Amygdala (tissue), 56 donors: Measurements from ENCODE around the gene GCN1.
"Not testable (repeated sequence)": the region's sequence is repeated elsewhere in the genome, so short reads cannot be mapped to it uniquely, and the experiment has no call there.

ENCODE experiments used
- DNase-seq, 56 donors: peaks; one replicate each; lab custom pipeline; 2025; lab: John Stamatoyannopoulos, UW

GCN1 gene

GRCh38 chr12:120215766-120216735, 21.5 kb upstream of the GCN1 start:
- DNase-seq = no peak

GRCh38 chr12:120215357-120215735, 20.8 kb upstream of the GCN1 start:
- DNase-seq = no peak

DNA sequence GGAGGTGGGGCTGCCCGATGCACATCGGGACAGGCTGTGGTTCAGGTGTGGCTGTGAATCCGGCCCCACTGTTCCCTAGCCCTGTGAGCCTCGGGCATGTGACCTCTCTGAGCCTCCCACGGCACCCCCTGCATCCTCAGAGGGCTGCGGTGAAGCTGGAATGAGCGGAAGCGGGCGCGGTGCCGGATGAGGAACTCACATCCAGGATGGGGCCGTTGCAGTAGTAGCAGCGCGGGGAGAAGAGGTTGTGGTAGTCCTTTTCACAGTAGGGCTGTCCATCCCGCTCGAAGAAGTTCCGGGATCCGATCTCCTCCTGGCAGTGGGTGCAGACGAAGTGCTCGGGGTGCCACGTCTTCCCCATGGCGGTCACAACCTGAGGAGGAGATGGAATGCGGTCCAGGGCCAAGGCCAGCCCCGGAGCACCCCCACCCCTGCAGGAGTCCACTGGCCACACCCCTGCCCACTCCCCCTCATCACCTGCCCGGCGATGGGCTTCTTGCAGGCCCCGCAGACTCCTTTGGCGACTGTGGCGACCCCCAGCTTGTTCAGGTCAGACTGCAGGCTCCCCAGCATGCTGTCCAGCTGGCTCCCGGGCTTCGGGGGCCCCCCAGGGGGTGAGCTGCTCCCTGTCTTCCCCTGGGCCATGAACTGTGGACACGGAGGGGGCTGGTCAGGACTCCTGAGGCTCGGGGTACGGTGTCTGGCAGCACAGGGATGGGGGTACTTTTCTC, 20.3 kb upstream of the GCN1 start:
- no peak for DNase-seq

GRCh38 chr12:120213758-120214157, 19.2 kb upstream of the GCN1 start:
- DNase-seq = no peak

DNA sequence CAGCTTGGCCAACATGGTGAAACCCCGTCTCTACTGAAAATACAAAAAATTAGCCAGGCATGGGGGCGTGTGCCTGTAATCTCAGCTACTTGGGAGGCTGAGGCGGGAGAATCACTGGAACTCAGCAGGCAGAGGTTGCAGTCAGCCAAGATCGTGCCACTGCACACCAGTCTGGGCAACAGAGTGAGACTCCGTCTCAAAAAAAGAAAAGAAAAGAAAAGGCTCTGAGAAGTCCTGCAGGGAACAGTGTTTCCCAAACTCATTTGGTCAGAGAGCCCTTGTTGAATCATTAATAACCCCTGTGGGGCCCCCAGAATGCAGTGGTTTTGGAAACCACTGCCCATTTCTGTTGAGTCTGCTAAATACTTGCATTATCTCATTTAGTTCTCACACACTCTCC, 18.7 kb upstream of the GCN1 start:
- not testable (repeated sequence) for DNase-seq

DNA sequence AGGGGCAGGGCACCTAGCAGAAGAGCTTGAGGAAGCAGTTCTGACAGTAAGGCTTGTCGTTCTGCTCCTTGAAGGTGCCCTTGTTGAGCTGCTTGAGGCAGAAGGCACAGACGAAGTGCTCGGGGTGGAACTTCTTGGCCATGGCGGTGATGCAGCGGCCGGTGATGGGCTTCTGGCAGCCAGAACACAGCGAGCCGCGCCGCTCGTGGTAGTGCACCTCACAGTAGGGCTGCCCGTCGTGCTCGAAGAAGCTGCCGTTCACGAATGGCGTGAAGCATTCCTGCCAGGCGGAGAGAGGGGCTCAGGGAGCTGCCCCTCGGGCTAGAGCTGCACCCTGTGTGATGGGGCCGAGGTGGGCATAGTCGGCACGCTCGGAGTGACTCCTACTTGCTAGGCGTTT, 17.8 kb upstream of the GCN1 start:
- no peak for DNase-seq

GRCh38 chr12:120211904-120212283, 17.4 kb upstream of the GCN1 start:
- DNase-seq = no peak

- no peak for DNase-seq
Measured at GRCh38 chr12:120211243-120211903, 16.9 kb upstream of the GCN1 start.

DNA sequence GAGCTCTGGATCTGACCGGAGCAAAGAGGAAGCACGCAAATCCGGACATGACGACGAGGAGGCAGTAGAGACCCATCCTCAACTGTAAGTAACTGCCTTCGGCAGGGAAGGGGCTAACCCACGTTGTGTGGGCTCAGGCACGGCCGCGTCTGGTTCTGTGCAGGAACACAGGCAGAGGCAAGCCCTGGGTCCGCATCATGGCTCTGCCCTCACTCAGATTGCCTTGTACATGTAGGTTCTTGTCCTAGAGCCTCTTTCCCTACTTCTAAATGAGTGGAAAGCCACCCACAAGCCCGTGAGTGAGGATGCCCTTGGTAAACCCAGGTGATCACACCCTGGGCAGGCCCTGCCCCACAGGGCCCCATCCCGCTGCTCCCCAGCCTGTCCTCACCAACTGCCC, 15.3 kb upstream of the GCN1 start:
- DNase-seq = no peak

DNA sequence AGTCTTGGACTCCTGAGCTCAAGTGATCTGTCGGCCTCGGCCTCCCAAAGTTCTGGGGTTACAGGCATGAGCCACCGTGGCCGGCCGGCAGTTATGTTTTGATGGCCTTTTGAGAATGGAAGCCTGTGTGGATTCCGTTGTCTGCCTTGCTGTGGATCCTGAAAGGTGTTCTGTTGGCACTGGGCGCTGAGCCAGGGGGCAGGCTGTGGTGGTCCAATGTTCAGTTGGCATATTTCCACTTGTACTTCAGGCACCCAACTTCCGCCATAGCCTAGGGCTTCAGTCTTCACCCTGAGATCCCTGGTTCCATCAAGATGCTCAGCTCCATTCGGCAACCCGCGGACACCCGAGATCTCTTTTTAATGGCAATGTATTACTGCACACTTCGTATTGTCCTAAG, 12.7 kb upstream of the GCN1 start:
- DNase-seq = no peak

DNA sequence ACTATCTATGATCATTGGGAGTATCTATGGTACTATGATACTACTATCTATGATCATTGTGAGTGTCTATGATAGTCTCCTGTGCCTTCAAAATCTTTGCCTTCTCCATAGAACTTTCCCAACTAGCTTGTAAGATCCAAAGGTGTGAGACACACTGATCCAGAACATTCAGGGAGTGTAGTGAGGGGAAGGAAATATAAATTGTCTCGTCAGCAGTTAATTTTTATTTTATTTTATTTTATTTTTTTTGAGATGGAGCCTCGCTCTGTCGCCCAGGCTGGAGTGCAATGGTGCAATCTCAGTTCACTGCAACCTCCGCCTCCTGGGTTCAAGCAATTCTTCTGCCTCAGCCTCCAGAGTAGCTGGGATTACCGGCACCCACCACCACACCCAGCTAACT, 12.3 kb upstream of the GCN1 start:
- DNase-seq = not testable (repeated sequence)

GRCh38 chr12:120206228-120206627, 11.7 kb upstream of the GCN1 start:
- no peak for DNase-seq

DNA sequence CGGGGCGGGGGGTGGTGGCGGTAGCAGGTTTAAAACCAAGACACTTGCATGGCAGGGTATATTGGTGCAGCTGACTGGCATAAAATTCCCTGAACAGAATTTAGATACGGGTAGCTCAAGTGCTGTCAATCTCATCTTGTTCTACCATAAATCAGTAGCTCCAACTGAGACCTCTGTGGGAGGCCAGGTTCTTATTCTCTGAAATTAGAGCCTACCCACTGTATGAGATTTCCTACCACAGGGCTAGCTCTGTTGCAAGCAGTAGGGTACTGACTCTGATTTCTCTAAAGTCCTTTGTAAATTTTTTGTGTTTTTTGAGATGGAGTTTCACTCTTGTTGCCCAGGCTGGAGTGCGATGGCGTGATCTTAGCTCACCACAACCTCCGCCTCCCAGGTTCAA, 9.7 kb upstream of the GCN1 start:
- no peak for DNase-seq

GRCh38 chr12:120200364-120200800, 5.9 kb upstream of the GCN1 start:
- no peak for DNase-seq

GRCh38 chr12:120199595-120200306, 5.2 kb upstream of the GCN1 start:
- no peak for DNase-seq

DNA sequence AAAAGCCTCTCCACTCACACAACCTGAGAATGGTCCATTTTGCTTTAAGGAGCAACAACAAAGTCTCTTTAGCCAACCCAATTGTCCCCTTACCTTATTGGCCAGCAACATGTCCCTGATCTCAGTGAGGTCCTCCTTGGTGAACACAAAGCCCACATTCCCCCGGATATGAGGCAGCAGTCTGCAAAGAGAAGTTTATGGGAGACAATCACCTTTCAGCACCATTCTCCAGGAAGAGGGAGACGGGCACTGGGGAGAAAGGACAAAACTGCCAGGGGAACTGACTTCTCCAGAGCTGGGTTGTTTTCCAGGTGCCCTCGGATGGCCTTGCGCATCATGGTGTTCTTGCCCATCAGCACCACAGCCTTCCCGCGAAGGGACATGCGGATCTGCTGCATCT, 4.5 kb upstream of the GCN1 start:
- DNase-seq = no peak

DNA sequence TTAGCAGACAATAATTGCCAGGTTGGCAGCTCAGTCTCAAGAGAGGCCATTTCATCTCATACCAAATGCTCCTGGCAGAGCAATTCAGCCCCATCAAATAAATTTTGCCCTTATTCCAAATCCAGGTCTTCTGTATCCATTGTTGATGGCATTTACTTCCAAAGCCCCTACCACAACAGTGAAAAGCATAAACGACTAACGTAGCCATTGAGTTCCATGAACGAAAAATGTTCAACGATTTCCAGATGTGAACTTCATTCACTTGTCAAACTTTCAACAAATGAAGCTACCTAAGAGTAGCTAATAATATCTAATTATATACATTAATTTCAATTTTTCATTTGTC, 3.0 kb upstream of the GCN1 start:
- no peak for DNase-seq

DNA sequence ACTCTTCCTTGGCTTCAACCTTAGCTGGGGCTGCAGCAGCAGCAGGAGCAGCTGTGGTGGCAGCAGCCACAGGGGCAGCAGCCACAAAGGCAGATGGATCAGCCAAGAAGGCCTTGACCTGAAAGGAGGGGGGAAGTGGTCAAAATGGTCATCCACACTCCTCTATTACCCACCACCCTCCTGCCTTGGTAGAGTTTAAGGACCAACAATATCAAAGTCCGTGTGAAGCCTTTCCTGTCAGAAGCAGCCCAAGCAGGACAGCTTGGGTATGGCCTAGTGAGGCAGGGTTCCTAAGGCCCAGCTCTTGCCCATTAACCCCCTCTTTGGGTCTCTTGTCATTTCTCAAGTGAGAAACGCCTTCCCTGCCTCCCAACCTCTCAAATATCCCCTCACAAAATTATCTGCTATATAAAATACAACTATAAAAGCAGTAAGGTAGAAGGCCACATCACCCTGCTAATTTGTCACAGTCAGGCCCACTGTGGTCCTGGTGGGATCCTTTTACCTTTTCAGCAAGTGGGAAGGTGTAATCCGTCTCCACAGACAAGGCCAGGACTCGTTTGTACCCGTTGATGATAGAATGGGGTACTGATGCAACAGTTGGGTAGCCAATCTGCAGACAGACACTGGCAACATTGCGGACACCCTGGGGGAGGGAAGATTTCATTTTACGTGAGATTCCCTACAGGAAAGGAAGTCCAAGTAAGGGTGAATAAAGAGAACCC, 2.5 kb upstream of the GCN1 start:
- DNase-seq = not testable (repeated sequence)

DNA sequence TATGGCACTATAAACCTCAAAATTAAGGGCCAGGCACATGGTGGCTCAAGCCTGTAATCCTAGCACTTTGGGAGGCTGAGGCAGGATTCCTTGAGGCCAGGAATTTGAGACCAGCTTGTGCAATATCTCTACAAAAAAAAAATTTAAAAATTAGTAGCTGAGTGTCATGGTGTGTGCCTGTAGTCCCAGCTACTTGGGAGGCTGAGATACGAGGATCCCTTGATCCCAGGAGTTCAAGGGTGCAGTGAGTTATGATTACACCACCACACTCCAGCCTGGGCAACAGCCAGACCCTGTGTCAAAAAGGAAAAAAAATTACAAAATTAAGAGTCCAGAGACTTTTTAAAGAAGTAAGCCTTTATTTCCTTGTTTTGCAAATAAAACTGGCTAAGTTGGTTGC, 1.8 kb upstream of the GCN1 start:
- DNase-seq = no peak

- no peak for DNase-seq
Measured at GRCh38 chr12:120194226-120194533, 335 bp downstream of the GCN1 start.
